GM21786 (cell line): ENCODE data around the gene KCNE4.
"Not testable (repeated sequence)": the region's sequence is repeated elsewhere in the genome, so short reads cannot be mapped to it uniquely, and the experiment has no call there.

Source experiments
- ATAC-seq: cut with Tn5 transposase; IDR thresholded peaks from one replicate; pipeline ENCODE4 v1.9.1; 2021; ENCODE audit not compliant: unreplicated experiment

The KCNE4 gene

GRCh38 chr2:223056701-223057418 lies 4.9 kb downstream of the KCNE4 start:
- ATAC-seq: no peak

GRCh38 chr2:223057569-223057968 lies 5.6 kb downstream of the KCNE4 start:
- no peak for ATAC-seq

- ATAC-seq: no peak
Measured at GRCh38 chr2:223058952-223059716, 7.1 kb downstream of the KCNE4 start.

GRCh38 chr2:223060201-223060825 lies 8.3 kb downstream of the KCNE4 start:
- no peak for ATAC-seq

- ATAC-seq: no peak
Measured at GRCh38 chr2:223062396-223062795, 10.4 kb downstream of the KCNE4 start.

- ATAC-seq: no peak
Measured at GRCh38 chr2:223065107-223065506, 13.1 kb downstream of the KCNE4 start.

- no peak for ATAC-seq
Measured at GRCh38 chr2:223066721-223067120, 14.7 kb downstream of the KCNE4 start.

GRCh38 chr2:223068071-223068470 lies 16.1 kb downstream of the KCNE4 start:
- ATAC-seq: no peak

GRCh38 chr2:223069465-223069864 lies 17.5 kb downstream of the KCNE4 start:
- no peak for ATAC-seq

GRCh38 chr2:223069988-223070387 lies 18.0 kb downstream of the KCNE4 start:
- ATAC-seq: no peak

- ATAC-seq: no peak
Measured at GRCh38 chr2:223071139-223071538, 19.1 kb downstream of the KCNE4 start.

- no peak for ATAC-seq
Measured at GRCh38 chr2:223072826-223073225, 20.8 kb downstream of the KCNE4 start.

GRCh38 chr2:223075301-223076270 lies 23.6 kb downstream of the KCNE4 start:
- ATAC-seq: peak; percentile 81

GRCh38 chr2:223076573-223076972 lies 24.6 kb downstream of the KCNE4 start:
- ATAC-seq: no peak

GRCh38 chr2:223078482-223078881 lies 26.5 kb downstream of the KCNE4 start:
- ATAC-seq: no peak

GRCh38 chr2:223079378-223079777 lies 27.4 kb downstream of the KCNE4 start:
- ATAC-seq: no peak

GRCh38 chr2:223079925-223080324 lies 27.9 kb downstream of the KCNE4 start:
- no peak for ATAC-seq

- not testable (repeated sequence) for ATAC-seq
Measured at GRCh38 chr2:223080790-223081360, 28.9 kb downstream of the KCNE4 start.

GRCh38 chr2:223081789-223082188 lies 29.8 kb downstream of the KCNE4 start:
- ATAC-seq: no peak

GRCh38 chr2:223082706-223083105 lies 30.7 kb downstream of the KCNE4 start:
- no peak for ATAC-seq
